Measurements from ENCODE around the gene HPS4.

Gene HPS4

GRCh38 chr22:26494506-26494905 is 10.9 kb upstream of the HPS4 start:
- no peak for DNase-seq

GRCh38 chr22:26492220-26492619 is 8.6 kb upstream of the HPS4 start:
- DNase-seq: no peak

GRCh38 chr22:26489447-26490036 is 6.0 kb upstream of the HPS4 start:
- DNase-seq: no peak

GRCh38 chr22:26487996-26488395 is 4.4 kb upstream of the HPS4 start:
- no peak for DNase-seq

GRCh38 chr22:26486394-26486793 is 2.8 kb upstream of the HPS4 start:
- no peak for DNase-seq

GRCh38 chr22:26485806-26486390 is 2.3 kb upstream of the HPS4 start:
- no peak for DNase-seq

GRCh38 chr22:26485013-26485412 is 1.4 kb upstream of the HPS4 start:
- DNase-seq: no peak

- DNase-seq: no peak
Observed at GRCh38 chr22:26484360-26484706, 750 bp upstream of the HPS4 start.

- DNase-seq: no peak
Observed at GRCh38 chr22:26483043-26483438, 542 bp downstream of the HPS4 start.

GRCh38 chr22:26482161-26482560 is 1.4 kb downstream of the HPS4 start:
- no peak for DNase-seq

GRCh38 chr22:26481694-26482093 is 1.9 kb downstream of the HPS4 start:
- DNase-seq: no peak

GRCh38 chr22:26481112-26481693 is 2.4 kb downstream of the HPS4 start:
- DNase-seq: no peak

GRCh38 chr22:26480611-26480932 is 3.0 kb downstream of the HPS4 start:
- no peak for DNase-seq

- DNase-seq: no peak
Observed at GRCh38 chr22:26479792-26480610, 3.6 kb downstream of the HPS4 start.

GRCh38 chr22:26479043-26479791 is 4.4 kb downstream of the HPS4 start:
- no peak for DNase-seq

GRCh38 chr22:26477341-26477731 is 6.2 kb downstream of the HPS4 start:
- no peak for DNase-seq

- DNase-seq: no peak
Observed at GRCh38 chr22:26476705-26477340, 6.8 kb downstream of the HPS4 start.

GRCh38 chr22:26474682-26475081 is 8.9 kb downstream of the HPS4 start:
- DNase-seq: no peak

GRCh38 chr22:26471522-26471921 is 12.1 kb downstream of the HPS4 start:
- DNase-seq: no peak

- DNase-seq: no peak
Observed at GRCh38 chr22:26470807-26471206, 12.8 kb downstream of the HPS4 start.

- no peak for DNase-seq
Observed at GRCh38 chr22:26466196-26466595, 17.4 kb downstream of the HPS4 start.

GRCh38 chr22:26464312-26464711 is 19.3 kb downstream of the HPS4 start:
- no peak for DNase-seq

- DNase-seq: no peak
Observed at GRCh38 chr22:26463688-26464087, 19.9 kb downstream of the HPS4 start.

All from T1000 (cell line).